ENCODE results near the gene HSD17B1. TPM values are rescaled to one million over a fixed set of nuclear protein-coding genes. Genes with fewer than 3 reads are reported as not detected.

Gene HSD17B1
- total and polyA plus RNA-seq, 2 of the 4 experiments (the other 2 are of a cell fraction) = 0.72 to 1.4 TPM

- peak overlapping the region; percentile 100 for H2BK120ac ChIP-seq (ENCODE audit: low read depth, low read length)
- peak overlapping the region; percentile 25 for H3K4me2 ChIP-seq (ENCODE audit: low read depth, low read length)
- peak overlapping the region; percentile 99 for H2BK5ac ChIP-seq (ENCODE audit: low read depth, low read length, poor library complexity, severe bottlenecking)
- H4K20me1 ChIP-seq (ENCODE audit: insufficient read depth, low read length) = no peaks in the 10 kb centered on the region; the same call in 1 of the 2 replicates
- peak overlapping the region; percentile 99 for H2BK20ac ChIP-seq (ENCODE audit: low read depth, low read length)
- WGBS, 2 experiments (ENCODE audit: extremely low coverage in 2 of 2, insufficient read length in 1 of 2) = 0% methylated on average over 1 of the region's 6 CpGs; no CpG with 5 or more reads in 1 of the 2 experiments
- BruUV-seq (replicated peaks) = no TSS peak
- H3K79me1 ChIP-seq (ENCODE audit: low read depth in 1 of 2, low read length in 2 of 2) = peaks cover 9 to 63% of the 10 kb centered on the region in 2 experiments; a peak in 3 of 4 replicates
- no peak for DNase-seq
- TF ChIP-seq CHD1 (IDR thresholded peaks at IDR 0.05; ENCODE audit: low read depth, low read length) (no peak), POLR2A (IDR thresholded peaks at IDR 0.05; ENCODE audit: low read depth, low read length) (no peak), RCOR1 (IDR thresholded peaks at IDR 0.05; ENCODE audit: insufficient replicate concordance, low read length) (no peak), ELK1 (IDR thresholded peaks at IDR 0.05; ENCODE audit: borderline replicate concordance, low read depth, low read length) (no peak), MXI1 (IDR thresholded peaks at IDR 0.05; ENCODE audit: borderline replicate concordance, low read depth, low read length) (no peak), FOS (IDR thresholded peaks at IDR 0.05; ENCODE audit: low read depth, low read length) (no peak)
- peak overlapping the region; percentile 99 for H3K56ac ChIP-seq (ENCODE audit: extremely low read depth, insufficient read depth, low read length)
- peak overlapping the region; percentile 99 for H3K27ac ChIP-seq (ENCODE audit: insufficient read depth, low read length)
- peak overlapping the region; percentile 99 for H2AK5ac ChIP-seq (ENCODE audit: low read depth, low read length)
- in situ Hi-C loops (cut with MboI; ENCODE audit: low sequenced_read_pairs) = no loop called here
- H3K23ac ChIP-seq (ENCODE audit: low read depth, low read length) = peak overlapping the region; percentile 100
- POLR2A ChIA-PET (ENCODE audit: unreplicated experiment) = interaction anchor here (0.6 to 4.2 kb wide), 3 partner anchors 8 to 176 kb away, joined by 3 to 17 read pairs (median 4); partner anchors contain the start of gene CAVIN1
- H4K8ac ChIP-seq (ENCODE audit: low read depth in 2 of 2, low read length in 2 of 2) = peak overlapping the region; percentile 98 to 100
- peak overlapping the region; percentile 99 for H2AK9ac ChIP-seq (replicated peaks; ENCODE audit: low read depth, low read length, poor library complexity)
- intact Hi-C loops (cut with micrococcal nuclease) = loop anchor here (5.0 kb wide), 1 partner anchor 112 kb away; no protein-coding TSS in a partner anchor
- peak overlapping the region; percentile 98 for H4K5ac ChIP-seq (ENCODE audit: low read depth, low read length)
- no peaks in the 10 kb centered on the region for H3K9me3 ChIP-seq (ENCODE audit: control insufficient read depth, insufficient read depth, low read length)
- peaks cover 2% of the 10 kb centered on the region; the same call in 1 of the 2 replicates for H3K36me3 ChIP-seq (ENCODE audit: control insufficient read depth, insufficient read depth, low read length)
- CTCF ChIA-PET = interaction anchor here (0.5 to 2.8 kb wide), 4 partner anchors 8 to 196 kb away, joined by 3 to 14 read pairs (median 4); no protein-coding TSS in a partner anchor
- H3K4me1 ChIP-seq (ENCODE audit: control insufficient read depth, insufficient read depth, low read length) = peaks cover 66% of the 10 kb centered on the region
- dilution Hi-C loops (cut with HindIII; ENCODE audit: low sequenced_read_pairs, unreplicated experiment) = no loop called here
- ATAC-seq (ENCODE audit: low read depth) = no peak
- H3K18ac ChIP-seq (ENCODE audit: low read depth, low read length) = peak overlapping the region; percentile 99
- peaks cover 35% of the 10 kb centered on the region for H3K9me1 ChIP-seq (ENCODE audit: insufficient read depth, low read length)
- no peaks in the 10 kb centered on the region for H3K27me3 ChIP-seq (ENCODE audit: control insufficient read depth, insufficient read depth, low read length)
- peak overlapping the region; percentile 100 for H3K4ac ChIP-seq (ENCODE audit: low read depth, low read length)
- H3K9ac ChIP-seq (ENCODE audit: low read depth, low read length) = peak overlapping the region; percentile 70
- H3K4me3 ChIP-seq (ENCODE audit: insufficient read depth, low read depth, low read length) = no peak overlapping the region
- peak overlapping the region; percentile 99 for H3K14ac ChIP-seq (replicated peaks; ENCODE audit: low read depth, low read length)
- peak overlapping the region; percentile 100 for H4K91ac ChIP-seq (ENCODE audit: insufficient read depth, low read depth, low read length)
- H2AFZ ChIP-seq (replicated peaks; ENCODE audit: low read length, poor library complexity) = peak overlapping the region; percentile 77
- peak overlapping the region; percentile 100 for H2BK15ac ChIP-seq (ENCODE audit: low read depth, low read length)
Observed at GRCh38 chr17:42518755-42519545, 33.8 kb upstream of the HSD17B1 start.

Data from IMR-90 (cell line).